ENCODE data around the gene IPPK.

Gene IPPK

DNA sequence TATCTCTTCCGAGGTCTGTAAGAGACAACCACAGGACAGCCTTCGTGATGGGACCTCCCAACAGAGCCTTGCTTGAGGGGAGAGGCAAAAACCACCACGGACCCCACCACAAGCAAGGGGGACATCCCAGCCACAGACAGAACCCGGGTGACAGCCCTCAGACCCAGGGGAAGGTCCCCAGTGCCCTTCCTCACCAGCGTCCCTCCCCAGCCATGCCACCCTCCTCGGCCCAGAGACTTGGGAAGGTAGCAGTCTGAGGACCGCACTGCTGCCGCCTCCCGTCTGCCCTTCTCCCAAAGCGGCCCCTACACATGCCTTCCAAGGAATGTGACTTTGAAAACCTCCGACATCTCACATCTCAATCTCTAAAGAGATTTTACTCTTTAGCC is 13.4 kb downstream of the IPPK start:
- DNase-seq (ENCODE audit: low read depth) = no peak

DNA sequence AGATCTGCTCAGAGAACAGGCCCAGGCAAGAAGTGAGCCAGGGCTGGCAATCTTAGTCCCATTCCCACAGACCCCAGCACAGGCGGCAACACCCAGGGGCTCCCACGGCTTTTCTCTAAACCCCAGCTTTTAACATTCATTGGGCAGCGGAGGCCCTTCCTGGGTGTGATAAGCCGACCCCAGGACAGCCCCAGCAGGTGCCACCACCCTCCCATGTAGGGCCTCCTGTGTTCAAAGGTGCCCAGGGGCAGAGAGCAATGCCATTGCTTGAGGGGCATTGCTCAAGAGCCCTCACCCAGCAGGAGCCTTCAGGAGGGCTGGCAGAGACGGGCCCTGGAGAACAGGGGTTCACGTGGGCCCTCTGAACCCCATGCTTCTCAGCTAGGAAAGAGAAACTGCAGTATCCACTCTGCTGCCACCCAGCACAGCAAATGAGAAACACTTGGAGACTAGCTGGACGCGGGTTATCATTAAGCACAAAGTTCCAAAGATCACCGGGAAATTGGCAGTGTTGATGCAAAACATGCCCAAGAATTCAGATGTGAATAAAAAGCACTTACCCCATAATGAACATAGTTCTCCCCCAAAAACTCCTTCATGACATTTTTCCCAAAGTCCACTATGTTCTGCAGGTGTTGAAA is 13.9 kb downstream of the IPPK start:
- DNase-seq (ENCODE audit: low read depth) = no peak

DNA sequence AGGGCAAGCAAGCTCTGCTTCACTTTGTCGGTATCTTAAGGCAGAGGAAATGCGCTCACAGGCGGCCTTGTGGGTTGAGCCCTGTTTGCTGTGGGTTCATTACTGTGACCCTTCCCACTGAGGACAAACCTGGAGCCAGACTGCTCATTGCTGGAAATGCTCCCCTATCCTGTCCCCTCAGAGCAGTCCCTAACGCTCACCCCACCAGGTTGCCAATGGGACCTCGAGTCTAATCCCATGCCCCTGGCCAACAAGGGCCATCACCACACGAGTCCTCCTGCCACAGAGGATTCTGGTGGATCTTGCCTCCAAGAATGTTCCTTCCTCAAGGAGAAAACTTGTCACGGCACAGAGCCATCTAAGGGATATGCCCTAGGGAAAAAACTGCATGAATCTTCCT is 14.6 kb downstream of the IPPK start:
- DNase-seq (ENCODE audit: low read depth) = no peak

DNA sequence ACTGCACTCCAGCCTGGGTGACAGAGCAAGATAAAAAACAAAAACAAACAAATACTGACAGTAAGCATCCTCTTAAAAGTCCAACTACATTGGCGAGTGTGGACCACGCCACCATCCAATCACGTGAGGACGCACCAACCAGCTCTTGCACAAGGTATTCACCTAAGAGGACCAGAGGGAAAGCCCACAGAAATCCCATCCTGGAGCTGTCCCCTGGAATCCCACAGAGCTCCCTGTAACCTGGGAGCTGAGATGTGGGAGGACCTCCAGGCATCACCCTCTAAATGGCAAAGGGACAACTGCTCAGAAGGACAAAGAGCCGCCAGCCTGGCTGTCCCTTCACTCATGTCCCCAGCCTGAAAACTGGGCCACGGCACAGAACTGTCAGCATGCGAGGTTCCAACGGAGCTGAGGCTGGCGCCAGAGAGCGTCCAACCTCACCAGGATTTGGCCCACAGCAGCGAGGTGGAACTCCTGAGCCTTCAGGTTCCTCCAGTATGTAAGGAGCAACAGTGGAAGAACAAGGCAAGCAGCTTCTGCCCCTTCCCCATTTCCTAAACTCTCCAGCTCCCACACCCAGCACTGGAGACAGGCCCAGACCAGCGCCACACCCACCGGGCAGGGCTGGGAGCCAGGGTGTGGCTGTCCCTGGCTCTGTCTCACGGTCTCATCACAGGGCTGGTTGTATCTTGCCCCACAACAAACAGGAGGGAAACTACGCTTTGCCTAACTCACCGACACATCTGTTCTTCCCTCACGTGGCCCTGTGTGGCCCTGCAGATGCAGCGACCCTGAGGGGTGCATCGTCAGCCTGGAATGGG is 15.2 kb downstream of the IPPK start:
- DNase-seq (ENCODE audit: low read depth) = no peak

DNA sequence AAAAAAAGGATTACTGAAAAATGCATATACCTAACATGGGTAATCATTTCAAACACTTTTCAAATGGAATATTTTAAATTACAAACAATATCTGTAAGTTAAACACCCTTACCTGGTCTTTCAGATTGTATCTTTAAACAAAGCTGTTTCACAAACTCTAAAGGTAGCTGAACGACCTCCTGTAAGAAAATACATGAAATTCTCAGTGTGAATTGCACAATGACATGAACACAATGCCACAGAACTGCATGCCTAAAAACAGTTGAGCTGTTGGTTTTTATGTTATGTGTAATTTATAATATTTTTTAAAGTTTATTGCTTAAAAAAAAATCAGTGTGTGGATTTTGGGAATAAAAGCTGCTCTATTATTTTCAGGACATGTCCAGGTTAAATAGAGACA is 17.5 kb downstream of the IPPK start:
- DNase-seq (ENCODE audit: low read depth) = no peak

DNA sequence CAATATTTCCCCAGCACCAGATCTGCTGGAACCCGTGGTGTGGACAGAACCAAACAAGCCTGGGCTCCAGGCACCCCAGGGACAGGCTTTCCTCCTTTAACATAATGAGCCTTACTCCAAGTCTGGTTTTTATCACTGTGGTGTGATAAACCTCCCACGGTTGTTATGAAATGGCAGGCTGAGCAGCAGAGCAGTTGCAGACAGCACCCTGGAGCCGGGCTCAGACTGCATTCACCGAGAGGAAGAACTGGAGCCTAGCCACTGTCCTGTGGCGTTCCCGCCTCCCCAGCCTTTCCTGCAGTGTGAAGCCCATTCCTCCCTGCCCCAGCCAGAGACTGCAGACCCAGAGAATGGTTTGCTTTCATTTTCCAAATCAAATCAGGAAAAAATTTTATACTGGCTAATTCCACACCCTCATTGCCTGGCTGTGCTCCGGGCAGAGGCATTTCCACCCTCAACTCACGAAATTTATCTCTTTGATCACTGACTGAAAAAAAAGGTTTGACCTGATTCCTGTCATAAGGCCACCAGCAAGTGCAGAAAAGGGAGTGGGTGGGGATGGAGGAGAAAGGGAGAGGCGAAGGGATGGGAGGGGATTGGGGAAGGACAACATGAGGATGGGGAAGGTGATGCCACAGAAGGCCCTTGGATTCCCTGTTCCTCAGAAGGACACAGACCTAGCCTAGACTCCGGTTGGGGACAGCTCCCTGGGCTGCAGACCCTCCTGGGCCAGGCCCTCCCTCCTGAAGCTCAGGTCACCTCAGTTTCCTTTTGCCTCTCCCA is 18.9 kb downstream of the IPPK start:
- no peak for DNase-seq (ENCODE audit: low read depth)

DNA sequence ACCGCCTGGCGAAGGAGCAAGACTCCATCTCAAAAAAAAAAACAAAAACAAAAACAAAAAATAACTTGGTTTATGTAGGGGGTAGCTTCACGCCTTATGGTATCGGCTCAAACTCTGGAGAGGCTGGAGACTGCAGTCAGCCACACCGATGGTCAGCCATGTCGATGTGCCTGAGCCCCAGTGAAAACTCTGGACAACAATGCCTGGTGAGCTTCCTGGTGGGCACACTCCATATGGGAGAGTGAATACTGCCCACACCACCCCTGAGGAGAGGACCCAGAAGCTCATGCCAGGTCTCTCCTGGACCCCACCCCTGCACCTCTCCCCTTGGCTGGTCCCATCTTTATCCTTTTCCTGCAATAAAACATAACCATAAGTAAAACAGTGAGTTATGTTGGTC is 19.6 kb downstream of the IPPK start:
- no peak for DNase-seq (ENCODE audit: low read depth)

DNA sequence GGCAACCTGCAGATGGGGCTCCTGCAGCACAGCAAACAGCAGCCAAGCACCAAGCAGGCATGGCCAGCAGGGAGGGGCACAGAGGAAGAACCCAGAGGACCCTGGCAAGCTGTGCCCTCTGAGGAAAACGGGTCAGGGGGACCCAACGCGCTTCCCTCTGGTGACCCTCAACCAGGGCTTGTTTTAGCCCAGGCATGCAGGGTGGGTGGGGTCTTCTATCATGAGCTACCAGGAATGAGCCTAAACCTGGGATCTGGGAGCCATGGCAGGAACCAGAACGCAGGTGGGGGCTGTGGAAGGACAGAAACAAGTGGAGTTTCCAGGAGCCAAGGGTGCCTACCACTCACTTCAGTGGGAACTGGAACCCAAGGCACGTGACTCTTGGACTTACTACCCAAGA is 20.9 kb downstream of the IPPK start:
- DNase-seq (ENCODE audit: low read depth) = no peak

DNA sequence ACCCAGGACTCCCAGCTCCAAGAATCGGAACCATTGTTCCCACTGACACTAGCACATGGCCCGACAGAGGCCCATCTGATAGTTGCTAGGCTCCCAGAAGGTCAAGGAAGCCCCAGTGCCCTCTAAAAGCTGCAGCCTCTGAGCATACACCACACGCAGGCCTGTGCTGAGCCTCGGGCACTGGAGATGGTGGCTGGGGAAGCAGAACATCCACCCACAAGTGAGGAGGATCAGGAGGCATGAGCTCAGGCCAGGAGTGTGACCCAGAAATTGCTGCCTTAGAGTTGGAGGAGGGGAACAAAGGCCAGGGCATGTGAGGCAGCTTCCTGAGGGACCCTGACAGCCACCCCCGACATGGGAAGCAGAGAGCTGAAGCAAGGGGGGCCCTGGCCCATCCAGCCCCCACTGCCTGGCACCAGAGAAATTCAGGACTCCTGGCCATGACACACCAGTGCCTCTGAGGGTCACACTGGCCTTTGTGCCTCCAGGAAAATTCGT is 21.4 kb downstream of the IPPK start:
- no peak for DNase-seq (ENCODE audit: low read depth)

DNA sequence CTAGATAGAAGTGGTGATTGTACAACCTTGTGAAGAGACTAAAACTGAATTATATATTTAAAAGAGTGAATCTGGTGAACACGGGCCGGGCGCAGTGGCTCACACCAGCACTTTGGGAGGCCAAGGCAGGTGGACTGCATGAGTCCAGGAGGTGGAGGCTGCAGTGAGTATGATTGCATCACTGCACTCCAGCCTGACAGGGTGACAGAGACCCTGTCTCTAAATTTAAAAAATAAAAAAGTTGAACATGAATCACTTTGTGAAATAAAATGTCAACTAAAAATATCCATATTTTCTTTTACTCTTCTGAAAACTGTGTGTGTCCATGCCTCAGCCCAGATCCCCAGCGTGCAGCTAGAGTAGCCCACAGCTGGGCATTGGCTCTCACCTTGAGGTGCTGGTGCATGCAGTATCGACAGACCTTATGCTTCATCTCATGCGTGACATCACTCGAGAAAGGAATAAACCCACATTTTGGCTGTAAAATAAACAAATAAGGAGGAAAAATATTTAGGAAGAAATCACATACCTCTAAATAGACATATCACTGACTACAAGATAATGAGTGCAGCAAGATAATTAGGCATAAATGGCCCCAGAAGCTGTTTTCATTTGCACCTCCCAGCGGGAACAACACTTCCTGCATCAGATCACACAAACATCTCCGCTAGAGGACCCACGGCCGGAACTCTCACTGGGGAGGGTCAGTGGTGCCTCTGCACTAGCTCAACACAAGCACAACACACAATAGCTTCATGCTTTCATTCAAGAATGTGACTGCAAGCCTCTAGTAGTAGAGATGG is 22.1 kb downstream of the IPPK start:
- no peak for DNase-seq (ENCODE audit: low read depth)

DNA sequence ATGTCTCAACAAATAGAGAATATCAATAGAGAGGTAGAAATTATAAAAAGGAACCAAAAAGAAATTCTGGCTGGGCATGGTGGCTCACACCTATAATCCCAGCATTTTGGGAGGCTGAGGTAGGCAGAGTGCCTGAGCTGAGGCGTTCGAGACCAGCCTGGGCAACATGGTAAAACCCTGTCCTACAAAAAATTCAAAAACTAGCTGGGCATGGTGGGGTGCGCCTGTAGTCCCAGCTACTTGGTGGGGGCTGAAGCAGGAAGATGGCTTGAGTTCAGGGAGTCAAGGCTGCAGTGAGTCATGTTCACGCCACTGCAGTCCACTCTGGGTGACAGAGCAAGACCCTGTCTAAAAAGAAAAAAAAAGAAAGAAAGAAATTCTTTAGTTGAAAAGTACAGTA is 24.9 kb downstream of the IPPK start:
- no peak for DNase-seq (ENCODE audit: low read depth)

DNA sequence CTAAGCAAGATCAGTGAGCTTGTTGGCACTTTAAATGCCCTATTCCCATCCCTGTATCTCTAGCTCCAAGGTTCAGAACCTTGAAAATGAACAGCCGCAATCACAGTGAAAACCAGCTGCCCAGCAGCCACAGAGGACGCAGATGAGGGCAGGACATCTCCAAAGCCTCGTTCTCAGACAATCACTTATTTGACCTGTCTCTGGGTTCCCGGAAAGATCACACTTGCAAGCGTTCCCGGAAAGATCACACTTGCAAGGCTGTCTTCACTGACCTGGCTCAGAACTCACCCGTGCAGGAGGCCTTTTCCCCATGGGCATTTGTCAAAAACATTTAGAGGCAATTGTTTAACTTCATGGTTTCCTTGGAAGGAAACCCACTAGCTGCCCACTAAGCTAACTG is 25.7 kb downstream of the IPPK start:
- DNase-seq (ENCODE audit: low read depth) = no peak

DNA sequence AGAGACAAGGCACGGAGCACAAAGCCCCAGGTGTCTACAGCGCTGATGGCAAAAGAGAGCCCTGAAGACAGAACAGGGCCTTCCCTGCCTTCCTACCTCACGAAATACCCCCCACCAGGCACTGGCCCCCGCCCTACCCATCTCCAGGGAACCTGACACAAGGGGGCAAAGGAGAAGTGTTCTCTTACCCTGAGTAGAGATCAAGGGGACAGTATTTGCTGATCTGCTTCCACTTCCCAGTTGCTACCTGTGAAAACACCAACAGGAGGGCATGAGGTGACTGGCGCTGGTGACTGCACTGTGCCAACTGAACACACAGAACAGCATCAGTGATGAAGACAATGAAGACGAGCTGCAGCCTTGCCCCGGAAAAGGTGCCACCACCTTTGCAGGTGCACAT is 27.4 kb downstream of the IPPK start:
- no peak for DNase-seq (ENCODE audit: low read depth)

DNA sequence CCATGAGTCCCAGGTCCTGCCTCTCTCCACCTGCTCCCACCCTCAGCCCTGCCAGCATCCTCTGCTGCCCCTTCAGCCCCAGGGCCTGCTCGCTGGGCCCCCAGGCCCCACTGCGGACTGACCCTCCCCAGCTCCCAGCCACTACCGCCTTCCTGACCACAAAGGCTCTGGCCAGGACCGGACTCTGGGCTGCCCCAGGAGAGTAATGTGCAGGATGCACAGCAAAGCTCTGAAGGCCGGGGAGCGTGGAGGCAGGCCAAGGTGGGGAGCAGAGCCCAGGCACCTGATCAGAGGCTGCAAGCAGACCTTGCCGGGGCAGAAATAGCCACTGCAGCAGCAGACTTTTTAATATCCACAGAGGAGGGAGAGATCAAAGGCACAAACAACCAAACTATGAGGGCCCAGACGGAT is 27.9 kb downstream of the IPPK start:
- DNase-seq (ENCODE audit: low read depth) = no peak

DNA sequence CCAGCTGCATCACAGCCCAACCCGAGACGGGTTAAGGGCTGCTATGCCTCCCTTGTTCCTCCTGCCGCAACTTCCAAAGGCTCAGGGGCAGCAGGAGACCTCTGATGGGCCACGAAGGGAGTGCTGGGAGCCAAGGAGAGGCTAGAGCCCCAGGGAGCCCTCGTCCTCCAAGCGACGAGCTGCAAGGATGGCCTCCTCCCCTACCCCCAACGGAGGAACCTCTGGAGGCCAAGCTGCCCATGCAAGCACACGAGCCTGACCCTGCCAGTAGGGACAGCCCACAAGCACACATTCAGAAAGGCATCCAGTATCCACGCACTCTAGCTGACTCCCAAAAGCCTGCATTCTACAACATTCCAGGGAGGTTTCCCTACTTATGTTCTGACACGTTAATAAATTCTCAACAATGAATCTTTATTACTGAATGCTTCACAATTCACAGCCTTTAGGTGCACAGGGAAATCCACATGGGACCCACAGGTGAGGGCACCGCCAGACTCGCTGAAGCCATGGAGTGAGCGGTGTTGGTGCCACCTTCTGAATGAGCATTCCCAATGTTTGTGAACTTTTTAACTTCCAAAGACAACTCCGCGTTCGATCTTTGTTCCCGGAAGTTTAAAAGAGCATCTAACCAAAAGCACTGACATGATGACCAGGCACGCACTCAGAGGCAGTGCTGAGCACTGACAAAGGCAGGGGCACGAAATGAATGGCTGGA is 28.7 kb downstream of the IPPK start:
- DNase-seq (ENCODE audit: low read depth) = no peak

DNA sequence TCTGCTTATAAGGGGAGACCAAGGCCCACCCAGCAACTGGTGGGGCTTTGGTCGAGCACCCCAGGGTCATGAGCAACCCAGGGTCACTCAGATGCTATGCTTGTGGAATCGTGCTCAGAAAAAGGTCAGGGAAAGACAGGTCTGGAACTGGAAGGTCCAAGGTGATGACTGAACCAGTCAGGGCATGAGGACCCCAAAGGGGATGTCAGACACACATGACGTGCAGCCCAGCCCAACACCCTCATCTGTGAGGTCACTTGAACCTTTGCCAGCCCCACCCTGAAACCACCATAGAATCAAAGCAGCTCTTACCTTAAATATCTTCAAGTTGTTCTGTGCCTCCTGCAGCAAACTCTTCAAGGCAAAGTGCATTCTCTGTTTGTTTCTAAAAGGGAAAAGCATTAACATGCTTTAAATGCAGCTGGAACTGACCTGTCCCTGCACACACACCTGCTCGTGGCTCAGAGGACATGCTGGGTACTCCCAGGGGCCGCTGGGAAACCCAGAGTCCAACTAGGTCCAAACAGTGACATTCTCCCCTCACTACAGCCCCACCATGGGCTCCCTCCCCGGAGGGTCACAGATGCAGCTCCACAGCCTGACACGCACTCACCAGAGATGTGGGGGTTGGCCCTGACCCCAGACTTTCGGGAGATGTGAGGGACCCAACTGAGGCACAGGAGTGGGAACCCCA is 29.4 kb downstream of the IPPK start:
- DNase-seq (ENCODE audit: low read depth) = no peak

DNA sequence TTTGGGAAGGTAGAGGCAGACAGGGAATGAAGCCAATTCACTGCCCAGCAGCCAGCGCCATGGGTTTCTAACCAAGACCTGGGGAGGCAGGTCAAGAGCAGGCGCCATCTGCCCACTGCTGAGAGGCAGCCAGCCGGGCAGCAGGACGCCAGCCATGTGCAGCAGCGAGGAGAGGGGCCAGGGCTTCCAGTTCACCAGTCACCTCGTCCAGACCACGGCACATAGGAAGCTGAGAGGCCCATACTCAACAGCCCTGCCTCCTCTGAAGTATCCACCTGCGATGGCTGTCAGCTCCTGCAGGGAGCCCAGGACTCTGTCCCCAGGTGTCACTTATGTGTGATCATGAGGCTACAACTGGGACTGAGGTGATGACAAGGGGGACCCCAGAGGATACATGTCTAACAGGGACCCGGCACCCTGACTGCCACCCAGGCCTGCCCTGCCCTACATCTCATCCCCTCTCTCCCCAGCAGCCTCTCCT is 30.1 kb downstream of the IPPK start:
- no peak for DNase-seq (ENCODE audit: low read depth)

DNA sequence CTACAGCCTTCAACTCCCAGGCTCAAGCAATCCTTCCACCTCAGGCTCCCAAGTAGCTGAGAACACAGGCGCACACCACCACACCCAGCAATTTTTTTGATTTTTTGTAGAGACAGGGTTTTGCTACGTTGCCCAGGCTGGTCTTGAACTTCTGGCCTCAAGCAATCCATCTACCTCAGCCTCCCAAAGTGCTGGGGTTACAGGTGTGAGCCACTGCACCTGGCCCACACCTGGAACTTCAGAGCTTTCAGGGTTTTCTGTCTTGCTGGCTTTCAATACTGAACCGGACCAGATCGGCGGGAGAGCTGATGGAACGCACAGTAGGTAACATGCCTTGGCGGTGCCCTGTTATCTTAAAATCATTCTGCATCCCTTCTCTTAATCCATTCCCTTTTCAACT is 30.8 kb downstream of the IPPK start:
- DNase-seq (ENCODE audit: low read depth) = no peak

DNA sequence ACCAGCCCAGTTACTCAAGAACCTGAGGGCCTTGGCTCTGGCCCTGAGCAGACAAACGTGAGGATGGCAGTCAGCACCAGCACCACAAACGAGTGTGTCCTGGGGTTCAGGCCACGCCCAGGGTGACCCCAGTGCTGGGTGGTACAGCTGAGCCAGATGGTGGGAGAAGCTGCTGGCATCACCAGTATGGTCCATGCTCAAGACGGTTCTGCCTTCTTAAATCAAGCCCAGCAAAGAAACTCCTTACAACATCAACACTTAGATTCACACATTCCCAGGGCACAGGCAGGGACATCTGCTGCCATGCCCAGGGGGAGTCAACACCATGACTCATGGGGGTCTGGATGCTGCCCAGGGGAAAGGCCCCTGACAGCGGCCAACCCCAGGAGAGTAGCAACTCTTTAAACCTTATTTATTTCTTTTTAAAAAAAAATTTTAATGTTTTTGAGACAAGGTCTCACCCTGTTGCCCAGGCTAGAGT is 31.3 kb downstream of the IPPK start:
- DNase-seq (ENCODE audit: low read depth) = no peak

DNA sequence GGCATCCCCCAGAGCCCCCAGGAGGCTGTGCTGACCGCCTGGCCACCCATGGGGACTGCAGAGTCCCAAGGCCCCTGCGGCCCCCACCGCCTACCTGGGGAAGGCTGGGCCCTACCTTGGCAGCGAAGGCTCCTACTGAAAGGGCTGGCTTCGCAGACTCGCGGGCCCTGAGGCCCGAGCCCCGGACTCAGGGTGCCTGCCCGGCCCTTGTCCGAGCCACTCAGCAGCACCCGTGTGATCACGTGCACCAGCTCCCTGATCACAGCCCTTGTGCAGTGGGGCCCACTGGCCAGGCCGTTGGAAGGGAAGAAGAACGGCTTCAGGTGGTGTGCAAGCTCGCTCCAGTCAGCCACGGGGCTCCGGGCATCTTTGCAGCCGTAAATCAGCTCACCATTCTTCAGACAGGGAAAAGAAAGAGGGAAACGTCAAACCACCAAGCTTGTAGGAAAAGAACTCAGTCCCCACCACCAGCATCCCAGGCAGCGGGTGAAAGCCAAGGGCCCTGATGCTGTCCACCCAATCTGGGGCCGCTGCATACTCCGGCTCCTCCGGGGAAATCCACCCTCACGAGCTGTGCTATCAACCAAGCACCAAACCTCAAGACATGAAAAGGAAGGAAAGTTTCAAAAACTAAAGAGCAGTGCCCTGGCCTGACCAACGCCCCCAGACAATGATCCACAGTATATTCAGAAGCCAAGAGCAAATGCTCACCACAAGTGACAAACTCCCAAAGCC is 31.9 kb downstream of the IPPK start:
- DNase-seq (ENCODE audit: low read depth) = no peak
